Thyroid gland (tissue), 4 donors: ENCODE data around the gene TOPAZ1. TPM values are rescaled to one million over a fixed set of nuclear protein-coding genes. Genes with fewer than 3 reads are reported as not detected.

Source experiments
- DNase-seq, 2 donors: peaks; one replicate each; pipeline ENCODE4 v3.0.0-alpha.2; 2019
- H3K27ac ChIP-seq, 3 donors: fragments of 200-600 bp; sonication (generic); 1 replicate in 2 of 3; 2 replicates in 1 of 3; pipeline ENCODE4 v1.5.1; 2016 to 2019; ENCODE audit warnings: mild to moderate bottlenecking in 1 of 3, moderate library complexity in 1 of 3
- H3K27me3 ChIP-seq: fragments of 200-600 bp; sonication (generic); one replicate; pipeline ENCODE4 v1.5.1; 2019
- H3K36me3 ChIP-seq, 2 donors: fragments of 200-600 bp; sonication (generic); one replicate each; pipeline ENCODE4 v1.5.1; 2016 to 2019
- H3K4me1 ChIP-seq, 2 donors: fragments of 200-600 bp; sonication (generic); one replicate each; pipeline ENCODE4 v1.5.1; 2017 to 2019
- H3K4me3 ChIP-seq, 3 donors: fragments of 200-600 bp; sonication (generic); replicated peaks in 1 of 3; 1 replicate in 2 of 3; 2 replicates in 1 of 3; pipeline ENCODE4 v1.5.1; 2016; ENCODE audit warnings: mild to moderate bottlenecking in 1 of 3
- H3K9me3 ChIP-seq: fragments of 200-600 bp; sonication (generic); one replicate; pipeline ENCODE4 v1.5.1; 2017
- CTCF ChIP-seq, 6 experiments: fragments of 200-600 bp in 3 of 6; fragments of 450-650 bp in 3 of 6; sonication (generic) in 3 of 6; IDR thresholded peaks; one replicate each; pipeline ENCODE4 v1.5.1; 2016 to 2019; ENCODE audit warnings: antibody characterized with exemption in 6 of 6, mild to moderate bottlenecking in 2 of 6, inconsistent platforms in 1 of 6, moderate library complexity in 1 of 6
- POLR2A ChIP-seq, 2 donors: fragments of 450-650 bp; IDR thresholded peaks; one replicate each; pipeline ENCODE4 v1.6.1; 2017; ENCODE audit warnings: antibody characterized with exemption in 2 of 2, mild to moderate bottlenecking in 2 of 2, moderate library complexity in 1 of 2
- WGBS, 2 donors: methylation state at CpG; one replicate each; pipeline ENCODE4 v1.1.5; 2017; 5-methylcytosine and 5-hydroxymethylcytosine counted together
- intact Hi-C: fragments of 100-400 bp; cut with DNase I; formaldehyde crosslinking; loops from one replicate; pipeline ENCODE4 v1.15.1; 2023
- total RNA-seq, 4 donors: library from RNA; depleted of rRNA; stranded (reverse); fragments of >200 nt; gene quantifications; one replicate each; pipeline ENCODE4 v1.2.3, GENCODE V29; 2016

The TOPAZ1 gene
- total RNA-seq, 4 donors from 2014 or later = under 0.01 TPM; not detected in 3

- intact Hi-C loops = no loop called here
Observed at GRCh38 chr3:44280077-44280476, 38.4 kb downstream of the TOPAZ1 start.

GRCh38 chr3:44280631-44281030 lies 38.9 kb downstream of the TOPAZ1 start:
- no peak for DNase-seq
- intact Hi-C loops = no loop called here
- no peak overlapping the region for H3K4me3 ChIP-seq
- no peak overlapping the region for H3K27ac ChIP-seq
- H3K36me3 ChIP-seq = no peaks in the 10 kb centered on the region
- no peak for TF ChIP-seq POLR2A (IDR thresholded peaks at IDR 0.05)
- no peak for TF ChIP-seq CTCF (IDR thresholded peaks at IDR 0.05)
- 85 to 91% methylated on average over 2 of the region's 2 CpGs for WGBS, 2 donors
- H3K9me3 ChIP-seq = no peaks in the 10 kb centered on the region
- no peaks in the 10 kb centered on the region for H3K27me3 ChIP-seq
- H3K4me1 ChIP-seq = no peaks in the 10 kb centered on the region

More at GRCh38 chr3:44280077-44280476, 38.4 kb downstream of the TOPAZ1 start:
- H3K36me3 ChIP-seq = no peaks in the 10 kb centered on the region
- WGBS, 2 donors = 93 to 99% methylated on average over 3 of the region's 3 CpGs
- H3K4me3 ChIP-seq = no peak overlapping the region
- H3K27me3 ChIP-seq = no peaks in the 10 kb centered on the region
- no peaks in the 10 kb centered on the region for H3K9me3 ChIP-seq
- no peak for TF ChIP-seq CTCF (IDR thresholded peaks at IDR 0.05)
- TF ChIP-seq POLR2A (IDR thresholded peaks at IDR 0.05) = no peak
- H3K4me1 ChIP-seq = no peaks in the 10 kb centered on the region
- DNase-seq = no peak
- H3K27ac ChIP-seq = no peak overlapping the region

- DNase-seq = no peak
- 89 to 95% methylated on average over 2 of the region's 2 CpGs for WGBS, 2 donors
- intact Hi-C loops = no loop called here
- no peak overlapping the region for H3K4me3 ChIP-seq
- H3K27ac ChIP-seq = no peak overlapping the region
- TF ChIP-seq POLR2A (IDR thresholded peaks at IDR 0.05) = no peak
- no peak for TF ChIP-seq CTCF (IDR thresholded peaks at IDR 0.05)
- no peaks in the 10 kb centered on the region for H3K4me1 ChIP-seq
- no peaks in the 10 kb centered on the region for H3K27me3 ChIP-seq
- no peaks in the 10 kb centered on the region for H3K9me3 ChIP-seq
- no peaks in the 10 kb centered on the region for H3K36me3 ChIP-seq
Observed at GRCh38 chr3:44284949-44285348, 43.3 kb downstream of the TOPAZ1 start.

- DNase-seq = no peak
- WGBS, 2 donors = 76 to 81% methylated on average over 3 of the region's 3 CpGs
- no peak for TF ChIP-seq POLR2A (IDR thresholded peaks at IDR 0.05)
- no peak for TF ChIP-seq CTCF (IDR thresholded peaks at IDR 0.05)
- Histone ChIP-seq H3K27ac (no peak overlapping the region), H3K9me3 (no peaks in the 10 kb centered on the region), H3K36me3 (no peaks in the 10 kb centered on the region), H3K4me1 (no peaks in the 10 kb centered on the region), H3K4me3 (no peak overlapping the region), H3K27me3 (no peaks in the 10 kb centered on the region)
- intact Hi-C loops = no loop called here
Observed at GRCh38 chr3:44289882-44290462, 48.3 kb downstream of the TOPAZ1 start.

GRCh38 chr3:44292276-44292675 lies 50.6 kb downstream of the TOPAZ1 start:
- Histone ChIP-seq H3K4me3 (no peak overlapping the region), H3K27ac (no peak overlapping the region), H3K9me3 (no peaks in the 10 kb centered on the region), H3K4me1 (no peaks in the 10 kb centered on the region), H3K27me3 (no peaks in the 10 kb centered on the region), H3K36me3 (no peaks in the 10 kb centered on the region)
- 91 to 95% methylated on average over 2 of the region's 2 CpGs for WGBS, 2 donors
- DNase-seq = no peak
- TF ChIP-seq POLR2A (IDR thresholded peaks at IDR 0.05) = no peak
- no peak for TF ChIP-seq CTCF (IDR thresholded peaks at IDR 0.05)
- intact Hi-C loops = no loop called here
